ENCODE data around the gene MFAP2. TPM values are rescaled to one million over a fixed set of nuclear protein-coding genes. Genes with fewer than 3 reads are reported as not detected.
A peak's percentile ranks its signal among the peaks of the same experiment; 100 is the strongest.

The MFAP2 gene
- polyA plus RNA-seq, 3 donors, result not detected

DNA sequence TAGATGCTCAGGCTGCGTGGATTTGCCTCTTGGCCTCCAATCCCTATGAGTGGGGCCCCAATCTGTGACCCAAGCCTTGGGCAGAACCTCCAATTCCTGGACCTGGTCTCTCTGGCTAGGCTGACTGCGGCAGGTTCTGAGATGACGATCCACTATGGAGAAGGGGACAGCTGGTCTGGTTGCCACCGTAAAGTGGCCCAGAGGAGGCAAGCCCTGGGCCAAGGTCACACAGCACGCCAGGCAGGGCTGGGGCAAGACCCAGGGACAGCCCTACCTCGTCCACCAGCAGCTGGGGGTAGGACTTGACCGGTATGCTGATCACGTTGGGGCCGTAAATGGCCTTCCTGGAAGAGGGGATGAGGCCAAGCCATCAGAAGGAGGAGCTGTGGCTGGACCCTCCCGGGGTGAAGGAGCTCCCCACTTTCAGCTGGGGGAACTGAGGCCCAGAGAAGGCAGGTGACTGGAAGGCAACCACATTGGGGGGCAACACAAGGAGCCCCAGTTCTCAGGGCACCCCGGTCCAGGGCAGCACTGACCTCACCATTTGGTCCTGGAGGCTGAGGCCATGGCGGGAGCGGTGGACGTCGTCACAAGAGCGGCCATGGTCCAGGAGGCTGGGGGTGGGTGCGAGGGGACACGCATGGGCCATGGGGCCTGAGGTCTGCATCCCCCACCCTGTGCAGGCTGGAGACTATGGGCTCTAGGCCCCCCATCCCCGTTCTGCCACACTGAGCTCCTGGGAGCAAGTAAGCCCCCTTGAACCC, 21.5 kb upstream of the MFAP2 start:
- H3K9me3 ChIP-seq (replicated peaks in 1 of 2; ENCODE audit: control insufficient read depth in 1 of 2, insufficient read depth in 1 of 2, low read length in 2 of 2), result no peaks in the 10 kb centered on the region
- H3K9me3 Mint-ChIP-seq, result peaks cover 0 to 2% (median 0%) of the 10 kb centered on the region in 7 donors
- WGBS (ENCODE audit: insufficient coverage), result 98% methylated on average over 16 of the region's 19 CpGs
- H3K27ac ChIP-seq (ENCODE audit: low read depth in 1 of 2, low read length in 2 of 2), result no peak overlapping the region
- no peak overlapping the region for H2AFZ ChIP-seq (ENCODE audit: insufficient read depth, low read depth, low read length, poor library complexity, severe bottlenecking)
- H3K4me1 ChIP-seq (ENCODE audit: control insufficient read depth in 1 of 2, insufficient read depth in 2 of 2, low read length in 2 of 2), result no peaks in the 10 kb centered on the region
- DNase-seq, result no peak
- no peak overlapping the region for H3K4me3 ChIP-seq (replicated peaks in 1 of 3; ENCODE audit: low read depth in 2 of 3, low read length in 3 of 3)
- H4K20me1 ChIP-seq (ENCODE audit: insufficient read depth, low read length), result no peaks in the 10 kb centered on the region
- H3K27me3 ChIP-seq (ENCODE audit: control insufficient read depth in 2 of 2, insufficient read depth in 2 of 2, low read length in 2 of 2), result no peaks in the 10 kb centered on the region
- intact Hi-C loops (cut with micrococcal nuclease), result loop anchor here in 1 of 2 donors (10.0 kb wide), 1 partner anchor 63 kb away; no protein-coding TSS in a partner anchor
- TF ChIP-seq, protein P1, sequence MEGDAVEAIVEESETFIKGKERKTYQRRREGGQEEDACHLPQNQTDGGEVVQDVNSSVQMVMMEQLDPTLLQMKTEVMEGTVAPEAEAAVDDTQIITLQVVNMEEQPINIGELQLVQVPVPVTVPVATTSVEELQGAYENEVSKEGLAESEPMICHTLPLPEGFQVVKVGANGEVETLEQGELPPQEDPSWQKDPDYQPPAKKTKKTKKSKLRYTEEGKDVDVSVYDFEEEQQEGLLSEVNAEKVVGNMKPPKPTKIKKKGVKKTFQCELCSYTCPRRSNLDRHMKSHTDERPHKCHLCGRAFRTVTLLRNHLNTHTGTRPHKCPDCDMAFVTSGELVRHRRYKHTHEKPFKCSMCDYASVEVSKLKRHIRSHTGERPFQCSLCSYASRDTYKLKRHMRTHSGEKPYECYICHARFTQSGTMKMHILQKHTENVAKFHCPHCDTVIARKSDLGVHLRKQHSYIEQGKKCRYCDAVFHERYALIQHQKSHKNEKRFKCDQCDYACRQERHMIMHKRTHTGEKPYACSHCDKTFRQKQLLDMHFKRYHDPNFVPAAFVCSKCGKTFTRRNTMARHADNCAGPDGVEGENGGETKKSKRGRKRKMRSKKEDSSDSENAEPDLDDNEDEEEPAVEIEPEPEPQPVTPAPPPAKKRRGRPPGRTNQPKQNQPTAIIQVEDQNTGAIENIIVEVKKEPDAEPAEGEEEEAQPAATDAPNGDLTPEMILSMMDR (IDR thresholded peaks at IDR 0.05), result no peak
- H3K4me1 Mint-ChIP-seq, result no peaks in the 10 kb centered on the region
- H3K36me3 ChIP-seq (replicated peaks in 1 of 2; ENCODE audit: control insufficient read depth in 1 of 2, insufficient read depth in 2 of 2, low read length in 2 of 2), result peaks cover 62 to 91% of the 10 kb centered on the region in 2 donors
- no peaks in the 10 kb centered on the region for H3K79me2 ChIP-seq (ENCODE audit: insufficient read depth, low read length)
- H3K27ac Mint-ChIP-seq, result no peak overlapping the region
- H3K9ac ChIP-seq (ENCODE audit: insufficient read depth, low read length, poor library complexity, severe bottlenecking), result no peak overlapping the region
- peaks cover 0 to 2% (median 0%) of the 10 kb centered on the region in 3 donors for H3K27me3 Mint-ChIP-seq (ENCODE audit: low read depth in 3 of 3)
- no peak overlapping the region for H3K4me3 Mint-ChIP-seq
- H3K4me2 ChIP-seq (replicated peaks; ENCODE audit: extremely low read depth, low read length, poor library complexity, severe bottlenecking), result no peak overlapping the region
- peaks cover 69 to 93% of the 10 kb centered on the region in 2 donors for H3K36me3 Mint-ChIP-seq

DNA sequence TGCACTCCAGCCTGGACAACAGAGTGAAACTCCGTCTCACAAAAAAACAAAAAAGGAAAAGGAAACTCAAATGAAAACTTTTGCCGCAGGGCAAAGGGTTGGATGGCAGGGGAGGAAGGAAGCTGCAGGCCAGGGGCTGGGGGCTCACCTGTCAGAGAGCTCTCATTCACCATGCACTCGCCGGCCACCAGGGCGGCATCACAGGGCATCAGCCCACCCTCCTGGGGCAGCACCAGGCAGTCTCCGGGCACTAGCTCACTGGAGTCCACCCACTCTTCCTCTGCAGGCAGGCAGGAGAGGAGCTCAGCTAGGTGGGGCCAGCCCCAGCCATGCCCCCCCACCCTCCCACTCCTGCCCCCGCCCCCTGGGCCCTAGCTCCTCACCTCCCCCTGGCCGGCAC, 19.4 kb upstream of the MFAP2 start:
- intact Hi-C loops (cut with micrococcal nuclease), result loop anchor here in 1 of 2 donors (10.0 kb wide), 1 partner anchor 65 kb away; no protein-coding TSS in a partner anchor
- Histone ChIP-seq H3K27ac (ENCODE audit: low read depth in 1 of 2, low read length in 2 of 2) (no peak overlapping the region), H3K4me2 (replicated peaks; ENCODE audit: extremely low read depth, low read length, poor library complexity, severe bottlenecking) (no peak overlapping the region), H3K4me3 (replicated peaks in 1 of 3; ENCODE audit: low read depth in 2 of 3, low read length in 3 of 3) (no peak overlapping the region), H3K79me2 (ENCODE audit: insufficient read depth, low read length) (no peaks in the 10 kb centered on the region), H2AFZ (ENCODE audit: insufficient read depth, low read depth, low read length, poor library complexity, severe bottlenecking) (no peak overlapping the region), H3K27me3 (ENCODE audit: control insufficient read depth in 2 of 2, insufficient read depth in 2 of 2, low read length in 2 of 2) (no peaks in the 10 kb centered on the region), H3K36me3 (replicated peaks in 1 of 2; ENCODE audit: control insufficient read depth in 1 of 2, insufficient read depth in 2 of 2, low read length in 2 of 2) (peaks cover 66 to 97% of the 10 kb centered on the region in 2 donors), H3K9me3 (replicated peaks in 1 of 2; ENCODE audit: control insufficient read depth in 1 of 2, insufficient read depth in 1 of 2, low read length in 2 of 2) (no peaks in the 10 kb centered on the region), H3K9ac (ENCODE audit: insufficient read depth, low read length, poor library complexity, severe bottlenecking) (no peak overlapping the region), H4K20me1 (ENCODE audit: insufficient read depth, low read length) (no peaks in the 10 kb centered on the region), H3K4me1 (ENCODE audit: control insufficient read depth in 1 of 2, insufficient read depth in 2 of 2, low read length in 2 of 2) (no peaks in the 10 kb centered on the region)
- 91% methylated on average over 5 of the region's 8 CpGs for WGBS (ENCODE audit: insufficient coverage)
- Mint-ChIP-seq H3K27me3 (ENCODE audit: low read depth in 3 of 3) (no peaks in the 10 kb centered on the region), H3K4me3 (no peak overlapping the region), H3K9me3 (peaks cover 0 to 2% (median 0%) of the 10 kb centered on the region in 7 donors), H3K27ac (peak overlapping the region in 1 of 7 donors; percentile 0), H3K4me1 (no peaks in the 10 kb centered on the region), H3K36me3 (peaks cover 74 to 95% of the 10 kb centered on the region in 2 donors)
- no peak for DNase-seq
- TF ChIP-seq, protein P1 (IDR thresholded peaks at IDR 0.05), result no peak
